Endothelial cell of umbilical vein (primary cell): ENCODE data around the gene A1CF.

ENCODE experiments used
- POLR2AphosphoS5 ChIP-seq: IDR thresholded peaks from 2 replicates; pipeline ENCODE4 v1.6.1; 2012; ENCODE audit warnings: low read depth, mild to moderate bottlenecking, control low read depth, low read length, moderate library complexity; ENCODE audit not compliant: insufficient read depth
- TF ChIP-seq, protein P1 (sequence below): IDR thresholded peaks from 2 replicates; pipeline ENCODE4 v1.6.1; 2011; ENCODE audit not compliant: insufficient read depth, insufficient read length
- TF ChIP-seq, protein P2 (sequence below), 2 donors: IDR thresholded peaks; 1 replicate in 1 of 2; 2 replicates in 1 of 2; pipeline ENCODE4 v1.5.1; 2011; ENCODE audit warnings: low read length in 2 of 2, mild to moderate bottlenecking in 2 of 2, moderate library complexity in 2 of 2, control low read depth in 1 of 2, inconsistent platforms in 1 of 2, low read depth in 1 of 2; ENCODE audit not compliant: insufficient read depth in 1 of 2; ENCODE audit errors: extremely low read depth in 1 of 2

DNA sequence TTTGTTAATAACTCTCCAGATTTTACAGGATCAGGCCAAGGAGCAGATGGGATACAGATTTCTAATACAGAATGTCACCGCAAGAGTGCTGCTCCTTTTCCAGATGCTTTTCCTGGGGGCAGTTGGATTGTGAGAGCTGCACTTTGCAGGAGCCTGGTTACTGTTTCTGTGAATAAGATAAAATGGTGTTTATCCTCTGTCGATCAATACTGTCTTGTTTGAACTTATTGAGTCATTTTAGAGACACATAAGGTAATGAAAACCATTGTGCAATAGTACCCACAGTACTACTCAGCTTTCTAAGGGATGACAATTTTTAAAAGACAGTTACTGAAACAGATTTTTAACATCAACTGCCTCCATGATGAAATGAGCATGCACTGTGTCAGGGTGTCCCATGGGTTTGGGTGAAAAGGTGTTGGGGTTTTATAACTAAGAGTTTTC, 2.9 kb downstream of the A1CF start:
- TF ChIP-seq POLR2AphosphoS5, result no peak
- TF ChIP-seq, protein P1, sequence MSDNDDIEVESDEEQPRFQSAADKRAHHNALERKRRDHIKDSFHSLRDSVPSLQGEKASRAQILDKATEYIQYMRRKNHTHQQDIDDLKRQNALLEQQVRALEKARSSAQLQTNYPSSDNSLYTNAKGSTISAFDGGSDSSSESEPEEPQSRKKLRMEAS, result no peak
- TF ChIP-seq, protein P2, sequence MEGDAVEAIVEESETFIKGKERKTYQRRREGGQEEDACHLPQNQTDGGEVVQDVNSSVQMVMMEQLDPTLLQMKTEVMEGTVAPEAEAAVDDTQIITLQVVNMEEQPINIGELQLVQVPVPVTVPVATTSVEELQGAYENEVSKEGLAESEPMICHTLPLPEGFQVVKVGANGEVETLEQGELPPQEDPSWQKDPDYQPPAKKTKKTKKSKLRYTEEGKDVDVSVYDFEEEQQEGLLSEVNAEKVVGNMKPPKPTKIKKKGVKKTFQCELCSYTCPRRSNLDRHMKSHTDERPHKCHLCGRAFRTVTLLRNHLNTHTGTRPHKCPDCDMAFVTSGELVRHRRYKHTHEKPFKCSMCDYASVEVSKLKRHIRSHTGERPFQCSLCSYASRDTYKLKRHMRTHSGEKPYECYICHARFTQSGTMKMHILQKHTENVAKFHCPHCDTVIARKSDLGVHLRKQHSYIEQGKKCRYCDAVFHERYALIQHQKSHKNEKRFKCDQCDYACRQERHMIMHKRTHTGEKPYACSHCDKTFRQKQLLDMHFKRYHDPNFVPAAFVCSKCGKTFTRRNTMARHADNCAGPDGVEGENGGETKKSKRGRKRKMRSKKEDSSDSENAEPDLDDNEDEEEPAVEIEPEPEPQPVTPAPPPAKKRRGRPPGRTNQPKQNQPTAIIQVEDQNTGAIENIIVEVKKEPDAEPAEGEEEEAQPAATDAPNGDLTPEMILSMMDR (IDR thresholded peaks at IDR 0.05; ENCODE audit: extremely low read depth in 1 of 2, insufficient read depth in 1 of 2, low read depth in 1 of 2, low read length in 2 of 2), result no peak
